Kidney epithelial cell (primary cell): Measurements from ENCODE around the gene EVA1C. TPM values are rescaled to one million over a fixed set of nuclear protein-coding genes. Genes with fewer than 3 reads are reported as not detected.
A peak's percentile ranks its signal among the peaks of the same experiment; 100 is the strongest.
"Not testable (repeated sequence)": the region's sequence is repeated elsewhere in the genome, so short reads cannot be mapped to it uniquely, and the experiment has no call there.

Source experiments
- DNase-seq: peaks from one replicate; pipeline ENCODE4 v3.0.0-alpha.2; 2010; ENCODE audit warnings: low read depth
- H3K27me3 ChIP-seq: 2 replicates; pipeline ENCODE4 v1.6.0; 2011; ENCODE audit warnings: low read length; ENCODE audit not compliant: control insufficient read depth, insufficient read depth
- H3K36me3 ChIP-seq: 2 replicates; pipeline ENCODE4 v1.5.1; 2011; ENCODE audit warnings: low read length; ENCODE audit not compliant: control insufficient read depth, insufficient read depth
- H3K4me3 ChIP-seq: 2 replicates; pipeline ENCODE4 v1.5.1; 2011; ENCODE audit warnings: low read depth, mild to moderate bottlenecking, control low read depth, low read length
- total RNA-seq: library from RNA; depleted of rRNA; stranded (reverse); fragments of >200 nt; gene quantifications from 2 replicates; pipeline ENCODE4 v1.2.3, GENCODE V29; 2015
- TF ChIP-seq, protein P1 (sequence below): IDR thresholded peaks from 2 replicates; pipeline ENCODE4 v1.5.1; 2011; ENCODE audit warnings: mild to moderate bottlenecking, moderate library complexity, low read length, control low read depth, inconsistent platforms; ENCODE audit not compliant: insufficient read depth, poor library complexity, severe bottlenecking

The EVA1C gene
- total RNA-seq, 1 donor from 2014 or later = 0.54 TPM

DNA sequence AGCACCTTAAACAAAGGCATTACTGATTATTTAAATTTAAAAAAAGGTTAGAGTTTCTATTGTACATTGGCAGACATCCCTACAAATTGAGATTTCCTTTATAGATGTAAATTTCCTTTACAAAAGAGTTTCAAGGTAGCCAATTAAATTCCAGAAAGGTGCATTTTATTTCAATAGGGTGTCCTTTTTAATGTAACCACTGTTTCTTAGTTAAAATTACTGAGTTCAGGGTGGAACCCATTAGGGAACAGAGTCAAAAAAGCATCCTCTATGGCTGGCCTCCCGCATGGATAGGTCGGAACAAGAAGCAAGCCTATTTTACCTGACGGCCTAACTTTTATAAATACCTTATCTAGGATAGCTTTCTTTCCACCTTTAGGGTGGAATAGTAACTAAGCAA lies 148.4 kb downstream of the EVA1C start:
- H3K4me3 ChIP-seq = no peak overlapping the region
- no peak for DNase-seq
- TF ChIP-seq, protein P1, sequence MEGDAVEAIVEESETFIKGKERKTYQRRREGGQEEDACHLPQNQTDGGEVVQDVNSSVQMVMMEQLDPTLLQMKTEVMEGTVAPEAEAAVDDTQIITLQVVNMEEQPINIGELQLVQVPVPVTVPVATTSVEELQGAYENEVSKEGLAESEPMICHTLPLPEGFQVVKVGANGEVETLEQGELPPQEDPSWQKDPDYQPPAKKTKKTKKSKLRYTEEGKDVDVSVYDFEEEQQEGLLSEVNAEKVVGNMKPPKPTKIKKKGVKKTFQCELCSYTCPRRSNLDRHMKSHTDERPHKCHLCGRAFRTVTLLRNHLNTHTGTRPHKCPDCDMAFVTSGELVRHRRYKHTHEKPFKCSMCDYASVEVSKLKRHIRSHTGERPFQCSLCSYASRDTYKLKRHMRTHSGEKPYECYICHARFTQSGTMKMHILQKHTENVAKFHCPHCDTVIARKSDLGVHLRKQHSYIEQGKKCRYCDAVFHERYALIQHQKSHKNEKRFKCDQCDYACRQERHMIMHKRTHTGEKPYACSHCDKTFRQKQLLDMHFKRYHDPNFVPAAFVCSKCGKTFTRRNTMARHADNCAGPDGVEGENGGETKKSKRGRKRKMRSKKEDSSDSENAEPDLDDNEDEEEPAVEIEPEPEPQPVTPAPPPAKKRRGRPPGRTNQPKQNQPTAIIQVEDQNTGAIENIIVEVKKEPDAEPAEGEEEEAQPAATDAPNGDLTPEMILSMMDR = no peak

GRCh38 chr21:32561476-32561875 lies 149.0 kb downstream of the EVA1C start:
- H3K4me3 ChIP-seq, H3K36me3 ChIP-seq: not testable (repeated sequence)

More for the DNA sequence above, 148.4 kb downstream of the EVA1C start:
- Histone ChIP-seq H3K27me3 (no peaks in the 10 kb centered on the region), H3K36me3 (no peaks in the 10 kb centered on the region)

GRCh38 chr21:32562426-32562825 lies 149.9 kb downstream of the EVA1C start:
- Histone ChIP-seq H3K4me3 (no peak overlapping the region), H3K36me3 (no peaks in the 10 kb centered on the region), H3K27me3 (no peaks in the 10 kb centered on the region)
- TF ChIP-seq, protein P1 = peak; percentile 47
- peak; percentile 10 for DNase-seq

More at GRCh38 chr21:32561476-32561875, 149.0 kb downstream of the EVA1C start:
- DNase-seq, H3K27me3 ChIP-seq: not testable (repeated sequence)

- Histone ChIP-seq H3K36me3 (no peaks in the 10 kb centered on the region), H3K27me3 (no peaks in the 10 kb centered on the region), H3K4me3 (no peak overlapping the region)
- no peak for DNase-seq
- TF ChIP-seq, protein P1 = no peak
Measured at GRCh38 chr21:32562915-32563314, 150.4 kb downstream of the EVA1C start.

Other genes starting within 250 kb of the EVA1C start
- 10.1 and 15.6 TPM in 2 replicates for gene MIS18A, start 133.7 kb upstream of the EVA1C start, total RNA-seq
- not detected in 2 replicates for gene MRAP, start 113.9 kb upstream of the EVA1C start, total RNA-seq
- 17.8 and 24.6 TPM in 2 replicates for gene URB1, start 19.7 kb upstream of the EVA1C start, total RNA-seq
- gene TCP10L, start 172.8 kb downstream of the EVA1C start, total RNA-seq = 1.1 TPM in 1 of 2 replicates, not detected in the other
- 62.6 and 75.0 TPM in 2 replicates for gene CFAP298, start 199.7 kb downstream of the EVA1C start, total RNA-seq